SK-N-DZ (cell line): ENCODE data around the gene TBC1D7.
A peak's percentile ranks its signal among the peaks of the same experiment; 100 is the strongest.
"Not testable (repeated sequence)": the region's sequence is repeated elsewhere in the genome, so short reads cannot be mapped to it uniquely, and the experiment has no call there.

ENCODE experiments used
- DNase-seq: peaks from one replicate; pipeline ENCODE4 v3.0.0-alpha.2; 2015; ENCODE audit warnings: low spot score

TBC1D7 gene

DNA sequence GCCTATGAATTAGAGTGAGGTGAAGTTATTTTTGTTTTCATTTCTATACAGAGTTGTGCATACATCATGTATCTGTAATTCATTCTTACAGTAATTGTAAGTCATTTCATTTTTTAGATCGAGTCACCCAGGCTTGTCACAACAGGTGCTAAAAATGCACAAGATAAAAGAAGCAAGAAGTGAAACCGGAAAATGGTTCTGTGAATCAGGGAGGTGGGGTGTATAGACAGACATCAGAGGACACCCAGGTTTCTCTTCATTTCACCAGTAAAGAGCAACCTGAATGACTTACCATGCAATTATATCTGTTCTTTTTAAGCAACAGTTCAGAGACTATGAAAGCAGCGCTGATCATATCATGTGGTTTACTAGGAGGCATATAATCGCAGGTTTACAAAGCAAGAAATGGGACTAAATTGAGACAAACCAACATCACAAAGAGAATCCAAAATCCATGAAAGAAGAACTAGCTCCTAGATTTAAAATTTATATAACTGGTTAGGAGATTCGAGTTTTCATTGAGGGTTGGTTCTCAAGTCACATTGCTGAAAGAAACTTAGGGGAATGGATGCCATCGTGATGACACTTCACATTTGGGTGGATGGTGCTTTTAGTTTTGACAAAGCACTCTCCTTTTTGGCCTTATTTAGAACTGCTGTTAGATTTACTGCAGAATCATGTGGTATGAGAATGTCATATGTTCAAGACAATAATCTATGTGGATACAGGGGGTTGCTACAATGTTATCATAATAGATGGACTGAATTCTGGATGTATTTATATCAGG is 27.9 kb upstream of the TBC1D7 start:
- no peak for DNase-seq

- no peak for DNase-seq
These were observed 27.0 kb upstream of the TBC1D7 start for GRCh38 chr6:13355043-13355945.

GRCh38 chr6:13354331-13355042 is 26.1 kb upstream of the TBC1D7 start:
- DNase-seq = no peak

- no peak for DNase-seq
These were observed 23.8 kb upstream of the TBC1D7 start for GRCh38 chr6:13352165-13352564.

- DNase-seq = no peak
These were observed 22.9 kb upstream of the TBC1D7 start for GRCh38 chr6:13351271-13351670.

GRCh38 chr6:13349811-13350506 is 21.6 kb upstream of the TBC1D7 start:
- no peak for DNase-seq

GRCh38 chr6:13348334-13349113 is 20.2 kb upstream of the TBC1D7 start:
- no peak for DNase-seq

DNA sequence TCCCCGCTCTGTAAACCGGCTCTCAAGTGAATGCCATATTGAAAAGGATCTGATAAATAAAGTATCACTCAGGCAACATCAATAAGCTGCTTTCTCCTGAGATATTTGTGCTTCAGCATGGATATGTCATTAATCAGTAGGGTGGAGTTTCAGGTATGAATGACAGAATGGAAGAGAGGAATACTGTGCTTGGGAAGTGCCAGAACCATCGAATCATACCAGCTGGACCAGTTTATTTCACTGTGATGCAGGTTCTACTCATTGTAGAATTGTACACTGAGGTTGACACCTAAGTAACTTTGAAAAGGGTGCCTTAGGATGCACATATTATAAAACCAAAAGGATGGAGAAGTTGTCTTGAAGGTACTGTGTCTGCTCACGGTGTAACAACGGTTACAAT is 17.9 kb upstream of the TBC1D7 start:
- no peak for DNase-seq

DNA sequence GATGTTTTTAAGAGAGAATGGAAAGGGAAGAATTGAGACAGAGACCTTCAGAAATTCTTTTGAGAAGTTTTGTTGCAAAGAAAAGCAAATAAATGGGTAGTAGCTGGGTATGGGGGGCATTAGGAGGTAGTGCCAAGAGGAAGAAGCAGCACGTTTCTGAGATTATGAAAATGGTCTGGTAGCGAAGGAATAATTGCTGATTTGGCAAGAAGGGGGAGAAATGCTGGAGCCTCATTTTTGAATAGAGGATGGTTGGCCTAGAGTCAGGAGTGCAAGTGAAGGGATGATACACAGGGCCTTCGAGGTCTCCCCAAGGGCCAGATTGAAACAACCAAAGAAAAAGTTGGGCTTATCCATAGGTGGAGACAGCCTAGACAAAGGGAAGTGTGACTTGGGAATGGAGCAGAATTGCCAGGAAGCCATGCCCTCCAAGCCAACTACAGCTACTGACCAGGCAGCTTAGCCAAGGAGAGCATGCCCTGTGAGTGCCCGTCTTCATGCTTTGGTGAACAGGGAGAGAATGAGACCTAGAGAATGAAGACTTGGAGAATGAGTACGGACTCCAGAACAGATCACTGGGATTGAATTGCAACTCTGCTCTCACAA is 14.2 kb upstream of the TBC1D7 start:
- no peak for DNase-seq

DNA sequence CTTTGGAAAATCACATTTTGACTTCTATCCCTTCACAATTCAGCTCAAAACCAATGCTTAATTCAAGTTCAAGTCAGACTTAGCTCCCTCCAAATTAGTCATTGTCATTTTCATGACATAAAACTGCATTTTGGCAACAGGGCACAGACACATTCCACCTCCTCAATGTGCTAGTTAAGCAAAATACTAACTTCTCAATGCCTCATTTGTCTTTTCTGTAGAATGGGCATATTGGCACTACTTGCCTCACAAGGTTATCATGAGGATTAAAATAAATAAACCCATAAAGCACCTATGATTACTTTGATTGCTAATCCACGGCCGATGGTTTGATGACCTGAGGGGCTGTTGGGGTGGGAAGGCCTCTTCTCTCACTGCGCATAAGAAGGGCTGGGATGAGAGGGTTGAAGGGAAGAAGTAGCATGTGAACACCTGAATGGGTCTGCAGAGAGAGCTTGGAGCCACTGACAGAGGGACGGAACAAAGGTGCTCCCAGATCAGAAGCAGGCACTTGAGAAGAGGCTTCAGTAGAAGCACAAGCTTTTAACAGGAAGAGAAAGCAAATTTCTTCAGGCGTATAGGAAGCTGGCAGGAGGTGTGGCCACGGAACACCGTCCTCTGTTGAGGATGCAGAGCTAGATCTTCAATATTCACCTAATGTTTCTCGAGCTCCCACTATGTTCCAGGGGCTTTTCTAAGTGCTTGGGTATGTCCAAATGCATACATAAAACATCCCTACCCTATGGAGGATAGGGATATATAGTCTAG is 11.7 kb upstream of the TBC1D7 start:
- DNase-seq = no peak

- no peak for DNase-seq
These were observed 9.7 kb upstream of the TBC1D7 start for GRCh38 chr6:13338038-13338437.

DNA sequence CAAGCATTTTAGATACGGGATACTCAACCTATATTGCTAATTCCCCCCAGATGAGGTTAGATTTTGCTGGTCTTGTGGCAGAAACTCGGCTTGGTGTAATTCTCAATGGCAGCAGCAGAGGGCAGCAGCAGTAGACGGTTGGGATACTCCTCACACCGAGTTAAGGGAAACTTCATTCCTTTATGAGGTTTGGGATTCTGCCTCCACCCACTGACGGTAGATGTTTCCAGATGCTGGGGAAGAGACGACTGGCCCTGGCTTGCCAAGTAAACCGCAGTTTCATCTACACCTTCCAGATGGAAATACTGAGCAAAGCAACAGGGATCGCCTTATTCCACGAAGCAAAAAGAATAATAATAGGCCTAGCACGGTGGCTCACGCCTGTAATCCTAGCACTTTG is 8.2 kb upstream of the TBC1D7 start:
- peak; percentile 78 for DNase-seq

DNA sequence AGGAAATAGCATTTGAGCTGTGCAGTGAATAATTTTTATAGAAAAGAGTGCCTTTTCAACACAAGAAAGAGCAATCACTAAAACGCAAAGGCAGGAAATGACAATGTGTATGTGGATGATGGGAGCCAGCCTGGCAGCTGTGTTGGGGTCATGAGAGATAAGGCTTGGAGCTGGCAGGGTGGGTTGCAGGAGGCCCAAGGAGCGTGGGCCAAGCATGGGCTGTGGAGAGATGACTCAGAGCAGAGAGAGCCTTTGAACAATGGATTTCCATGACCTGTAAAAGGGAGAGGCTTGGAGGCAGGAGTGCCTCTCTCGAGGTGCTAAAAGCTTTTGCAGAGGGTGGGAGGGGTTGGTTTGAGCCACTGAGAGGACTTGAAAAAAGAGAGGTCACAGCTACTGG is 6.6 kb upstream of the TBC1D7 start:
- DNase-seq = no peak

GRCh38 chr6:13332349-13332706 is 4.0 kb upstream of the TBC1D7 start:
- no peak for DNase-seq

- DNase-seq = peak; percentile 32
These were observed 3.4 kb upstream of the TBC1D7 start for GRCh38 chr6:13331516-13332348.

GRCh38 chr6:13328875-13329183 is 492 bp upstream of the TBC1D7 start:
- no peak for DNase-seq

DNA sequence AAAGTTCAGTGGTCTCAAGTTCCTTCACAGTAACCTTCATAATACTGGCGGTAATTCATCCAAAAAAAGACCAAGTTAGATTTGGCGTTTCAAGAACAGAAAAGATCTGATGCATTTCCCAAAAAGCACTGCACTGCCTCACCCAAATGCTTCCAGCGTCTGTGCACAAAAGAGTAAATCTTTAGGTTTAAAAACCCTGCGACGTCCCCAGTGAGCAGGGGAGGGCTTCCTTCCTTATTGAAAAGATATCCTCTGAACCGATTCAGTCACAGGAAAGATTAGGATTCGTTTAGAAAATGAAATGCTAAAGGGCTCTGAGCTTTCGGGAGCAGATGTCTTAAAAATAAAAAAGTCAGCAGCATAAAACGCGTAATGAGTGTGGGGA is 654 bp downstream of the TBC1D7 start:
- DNase-seq = no peak

DNA sequence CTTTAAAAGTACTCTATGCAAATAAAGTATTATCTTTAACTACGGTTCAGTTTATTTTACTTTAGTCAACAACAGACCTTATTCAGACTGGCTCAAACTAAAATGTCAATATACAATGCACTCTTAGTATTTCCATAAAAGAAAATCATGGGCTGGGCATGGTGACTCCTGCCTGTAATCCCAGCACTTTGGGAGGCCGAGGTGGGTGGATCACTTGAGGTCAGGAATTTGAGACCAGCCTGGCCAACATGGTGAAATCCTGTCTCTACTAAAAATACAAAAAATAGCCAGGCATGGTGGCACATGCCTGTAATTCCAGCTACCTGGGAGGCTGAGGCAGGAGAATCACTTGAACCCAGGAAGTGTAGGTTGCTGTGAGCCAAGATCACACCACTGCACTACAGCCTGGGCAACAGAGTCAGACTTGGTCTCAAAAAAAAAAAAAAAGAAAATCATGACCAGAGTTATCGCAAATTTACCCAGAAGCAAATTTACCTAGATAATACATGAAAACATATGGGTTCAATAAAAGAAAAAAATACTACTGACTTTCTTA is 2.2 kb downstream of the TBC1D7 start:
- not testable (repeated sequence) for DNase-seq
